HG03342 (cell line): ENCODE measurements around the gene TFDP1.

Experiments used
- ATAC-seq: cut with Tn5 transposase; IDR thresholded peaks from one replicate; pipeline ENCODE4 v1.9.1; 2021; ENCODE audit warnings: mild to moderate bottlenecking, moderate library complexity; ENCODE audit not compliant: unreplicated experiment

TFDP1 gene

DNA sequence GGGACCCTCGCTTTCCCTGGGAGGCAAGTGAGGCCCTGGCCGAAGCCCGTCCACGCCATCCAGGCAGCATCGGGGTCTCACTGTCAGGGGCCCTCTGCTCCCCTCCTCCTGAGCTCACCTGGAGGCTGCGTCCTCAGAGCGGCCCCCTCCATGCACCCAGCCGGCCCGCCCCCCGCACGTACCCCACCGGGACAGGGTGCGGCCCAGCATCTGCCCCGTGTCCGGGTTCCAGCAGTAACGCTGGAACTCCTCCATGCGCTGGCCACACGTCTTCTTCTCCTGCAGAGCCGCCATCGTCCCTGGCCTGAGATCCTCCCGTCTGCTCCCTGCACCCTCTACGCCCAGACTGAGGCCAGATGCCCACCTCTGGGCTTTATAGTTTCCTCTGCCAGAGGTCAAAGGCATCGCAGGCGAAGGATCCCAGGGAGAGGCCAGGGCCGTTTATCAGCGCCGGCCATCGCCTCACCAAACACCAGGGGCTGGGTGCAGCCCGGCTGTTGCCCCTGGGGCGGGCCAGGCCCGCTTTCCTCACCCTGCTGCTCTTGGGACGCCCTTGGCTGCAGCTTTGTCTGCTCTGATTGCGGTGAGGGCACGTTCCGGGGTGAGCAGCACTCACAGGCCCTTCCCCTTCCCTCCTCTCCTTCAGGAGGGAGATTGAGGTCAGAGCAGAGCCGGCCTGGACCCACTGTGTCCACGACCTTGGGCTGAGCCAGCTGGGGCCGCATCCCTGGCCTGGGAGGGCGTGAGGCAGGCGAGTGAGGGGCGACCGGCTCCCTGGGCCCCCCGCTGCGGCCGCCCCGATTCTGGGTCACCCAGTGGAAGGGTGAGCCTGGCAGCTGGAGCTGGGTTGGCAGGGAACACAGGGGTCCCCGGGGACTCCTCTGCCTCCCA lies 73.5 kb downstream of the TFDP1 start, which contains the start of gene ATP4B:
ATP4B (minus strand) TSS at position 348 of the 891 bp plus-strand sequence; CDS start at position 294, 54 bp downstream.
- no peak for ATAC-seq

DNA sequence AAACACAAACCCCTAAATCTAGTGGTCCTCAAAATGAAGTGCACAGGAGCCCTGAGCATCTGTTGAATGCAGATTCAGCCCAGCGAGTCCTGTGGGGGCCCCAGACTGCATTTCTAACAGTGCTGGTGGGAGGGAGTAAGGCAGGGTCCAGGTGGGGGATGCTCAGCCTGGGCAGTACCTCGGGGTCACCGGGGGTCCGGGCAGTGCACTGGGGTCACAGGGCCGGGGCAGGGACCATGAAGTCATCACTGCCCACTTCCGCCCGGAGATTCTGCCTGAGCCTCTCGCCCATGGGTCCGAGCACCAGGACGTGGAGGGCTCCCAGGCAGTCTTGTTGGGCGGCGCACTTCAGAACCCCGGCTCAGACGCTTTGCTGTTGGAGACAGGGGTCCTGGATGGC lies 74.3 kb downstream of the TFDP1 start:
- ATAC-seq: no peak

DNA sequence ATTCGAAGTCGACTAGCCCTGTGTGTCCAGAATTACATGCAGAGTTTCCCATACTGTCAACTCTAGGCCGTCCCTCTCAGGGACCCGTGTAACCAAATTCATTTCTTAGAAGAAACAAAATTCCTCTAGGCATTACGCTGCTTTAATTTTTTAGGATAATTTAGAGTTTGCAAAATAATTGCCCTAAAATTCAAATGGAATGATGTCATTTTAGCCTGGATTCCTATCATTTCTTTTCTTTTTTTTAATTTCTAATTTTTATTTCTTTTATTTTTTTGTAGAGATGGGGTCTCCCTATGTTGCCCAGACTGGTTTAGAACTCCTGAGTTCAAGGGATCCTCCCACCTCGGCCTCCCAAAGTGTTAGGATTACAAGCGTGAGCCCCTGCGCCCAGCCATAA lies 74.8 kb downstream of the TFDP1 start:
- ATAC-seq: no peak

DNA sequence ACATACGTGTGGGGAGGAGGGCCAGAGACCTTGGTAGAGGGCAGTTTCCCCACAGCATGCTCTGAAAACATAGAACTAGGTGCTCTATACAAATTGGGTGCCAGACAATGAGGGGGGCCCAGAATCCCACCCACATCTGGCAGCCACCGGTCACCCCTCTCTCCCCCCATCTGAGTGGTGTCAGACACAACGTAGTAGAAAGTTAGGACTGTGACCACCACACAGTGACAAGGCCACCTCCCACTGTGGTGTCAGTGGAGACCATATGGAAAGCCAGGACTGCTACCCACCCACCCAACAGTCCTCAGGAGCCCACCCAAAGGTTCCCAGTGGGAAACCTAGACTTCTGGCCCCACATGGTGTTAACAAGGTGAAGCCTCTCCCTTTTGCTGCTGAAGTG lies 75.5 kb downstream of the TFDP1 start:
- no peak for ATAC-seq

DNA sequence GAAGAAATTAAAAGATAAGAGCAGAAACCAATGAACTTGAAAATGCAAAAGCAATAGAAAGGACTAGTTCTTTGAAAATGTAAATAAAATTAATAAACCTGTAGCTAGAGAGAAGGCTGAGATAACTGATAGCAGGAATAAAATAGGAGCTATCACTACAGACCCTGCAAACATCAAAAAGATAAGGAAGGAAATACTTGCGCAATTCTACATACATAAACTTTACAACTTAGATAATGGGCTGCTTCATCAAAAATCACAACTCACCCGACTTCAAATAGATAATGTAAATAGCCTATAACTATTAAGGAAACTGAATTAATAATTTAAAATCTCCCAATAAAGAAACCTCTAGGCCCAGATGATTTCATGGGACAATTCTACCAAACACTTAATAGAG lies 77.0 kb downstream of the TFDP1 start:
- no peak for ATAC-seq

DNA sequence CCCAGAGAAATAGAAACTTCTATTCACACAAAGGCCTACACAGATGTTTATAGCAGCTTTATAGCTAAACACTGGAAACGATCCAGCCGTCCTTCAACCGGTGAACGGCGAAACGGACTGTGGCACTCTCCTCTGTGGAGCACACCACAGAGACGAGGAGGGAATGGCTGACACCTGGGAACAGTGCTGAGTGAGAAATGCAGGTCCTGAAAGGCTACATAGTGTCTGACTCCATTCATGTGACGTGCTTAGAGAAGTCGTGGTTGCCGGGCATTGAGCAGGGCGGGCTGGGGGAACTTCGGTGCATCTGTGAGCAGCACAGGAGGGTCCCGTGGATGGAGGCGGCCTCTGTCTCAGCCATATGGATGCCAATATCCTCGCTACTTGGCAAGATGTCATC lies 79.4 kb downstream of the TFDP1 start:
- ATAC-seq: no peak

DNA sequence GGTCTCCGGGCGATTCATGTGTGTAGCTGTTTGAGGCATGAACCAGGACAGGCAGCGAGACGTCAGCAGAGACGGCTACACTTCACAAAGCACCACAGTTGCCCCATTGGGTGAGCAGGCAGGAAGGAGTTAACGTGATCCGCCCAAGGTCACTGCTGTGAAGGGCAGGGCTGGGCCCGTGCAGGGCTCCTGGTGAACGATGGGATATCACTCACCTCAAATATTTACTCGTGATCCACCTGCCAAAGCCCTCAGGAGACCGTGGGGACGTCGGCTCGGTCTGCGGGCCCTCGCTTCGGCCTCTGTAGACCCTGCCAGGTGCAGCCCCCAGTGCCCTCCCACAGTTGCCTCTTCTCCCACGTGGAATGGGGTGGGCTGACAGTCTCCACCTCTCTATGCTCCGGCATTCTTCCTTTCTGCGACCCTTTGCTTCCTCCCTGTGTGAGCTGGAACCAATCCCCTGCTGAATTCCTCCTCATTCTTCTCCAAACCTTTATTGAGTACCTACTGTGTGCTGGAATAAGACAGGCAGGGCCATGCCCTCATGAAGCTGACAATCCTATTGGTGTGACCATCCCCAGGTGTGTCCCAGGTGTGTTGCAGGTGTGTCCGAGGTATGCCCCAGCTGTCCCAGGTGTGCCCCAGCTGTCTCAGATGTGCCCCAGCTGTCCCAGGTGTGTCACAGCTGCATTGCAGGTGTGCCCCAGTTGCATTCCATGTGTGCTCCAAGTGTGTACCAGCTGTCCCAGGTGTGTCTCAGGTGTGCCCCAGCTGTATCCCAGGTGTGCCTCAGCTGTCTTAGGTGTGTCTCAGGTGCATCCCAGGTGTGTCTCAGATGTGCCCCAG lies 80.4 kb downstream of the TFDP1 start:
- ATAC-seq: no peak

DNA sequence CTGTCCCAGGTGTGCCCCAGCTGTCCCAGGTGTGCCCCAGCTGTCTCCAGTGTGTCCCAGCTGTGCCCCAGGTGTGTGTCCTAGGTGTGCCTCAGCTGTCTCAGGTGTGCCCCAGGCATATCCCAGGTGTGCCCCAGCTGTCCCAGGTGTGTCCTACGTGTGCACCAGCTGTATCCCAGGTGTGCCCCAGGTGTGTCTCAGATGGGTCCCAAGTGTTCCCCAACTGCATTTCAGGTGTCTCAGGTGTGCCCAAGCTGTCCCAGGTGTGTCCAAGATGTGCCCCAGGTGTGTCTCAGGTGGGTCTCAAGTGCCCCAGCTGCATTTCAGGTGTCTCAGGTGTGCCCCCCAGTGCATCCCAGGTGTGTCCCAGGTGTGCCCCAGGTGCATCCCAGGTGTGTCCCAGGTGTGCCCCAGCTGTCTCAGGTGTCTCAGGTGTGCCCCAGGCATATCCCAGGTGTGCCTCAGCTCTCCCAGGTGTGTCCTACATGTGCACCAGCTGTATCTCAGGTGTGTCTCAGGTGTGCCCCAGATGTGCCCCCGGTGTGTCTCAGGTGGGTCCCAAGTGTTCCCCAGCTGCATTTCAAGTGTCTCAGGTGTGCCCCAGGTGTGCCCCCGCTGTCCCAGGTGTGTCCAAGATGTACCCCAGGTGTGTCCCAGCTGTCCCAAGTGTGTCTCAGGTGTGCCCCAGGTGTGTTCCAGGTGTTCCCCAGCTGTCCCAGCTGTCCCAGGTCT lies 81.2 kb downstream of the TFDP1 start:
- no peak for ATAC-seq

DNA sequence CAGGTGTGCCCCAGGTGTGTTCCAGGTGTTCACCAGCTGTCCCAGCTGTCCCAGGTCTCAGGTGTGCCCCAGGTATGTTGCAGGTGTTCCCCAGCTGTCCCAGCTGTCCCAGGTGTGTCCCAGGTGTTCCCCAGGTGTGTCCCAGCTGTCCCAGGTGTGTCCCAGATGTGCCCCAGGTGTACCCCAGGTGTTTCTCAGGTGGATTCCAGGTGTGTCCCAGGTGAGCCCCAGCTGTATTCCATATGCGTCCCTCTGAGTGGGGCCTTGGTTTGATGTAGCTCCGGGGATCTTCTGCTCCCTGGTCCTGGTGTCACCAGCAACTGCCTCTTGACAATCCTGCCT lies 81.7 kb downstream of the TFDP1 start:
- ATAC-seq: no peak

DNA sequence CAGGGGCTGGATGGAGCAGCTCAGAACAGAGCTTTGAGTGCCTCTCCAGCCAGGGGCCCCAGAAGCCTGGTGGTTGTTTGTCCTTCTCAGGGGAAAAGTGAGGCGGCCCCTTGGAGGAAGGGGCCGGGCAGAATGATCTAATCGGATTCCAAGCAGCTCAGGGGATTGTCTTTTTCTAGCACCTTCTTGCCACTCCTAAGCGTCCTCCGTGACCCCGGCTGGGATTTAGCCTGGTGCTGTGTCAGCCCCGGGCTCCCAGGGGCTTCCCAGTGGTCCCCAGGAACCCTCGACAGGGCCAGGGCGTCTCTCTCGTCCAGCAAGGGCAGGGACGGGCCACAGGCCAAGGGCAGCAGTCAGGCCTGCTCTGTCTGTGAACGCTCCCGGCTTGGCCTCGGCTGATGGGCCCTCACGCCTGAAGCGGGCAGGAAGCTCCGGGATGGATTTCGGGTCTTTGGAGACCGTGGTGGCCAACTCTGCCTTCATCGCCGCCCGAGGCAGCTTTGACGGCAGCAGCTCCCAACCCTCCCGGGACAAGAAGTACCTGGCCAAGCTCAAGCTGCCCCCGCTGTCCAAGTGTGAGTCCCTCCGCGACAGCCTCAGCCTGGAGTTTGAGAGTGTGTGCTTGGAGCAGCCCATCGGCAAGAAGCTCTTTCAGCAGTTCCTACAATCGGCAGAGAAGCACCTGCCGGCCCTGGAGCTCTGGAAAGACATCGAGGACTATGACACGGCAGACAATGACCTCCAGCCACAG lies 82.6 kb downstream of the TFDP1 start, which contains the start of gene GRK1:
GRK1 (plus strand) TSS at position 269 of the 751 bp plus-strand sequence; CDS start at position 437, 168 bp downstream.
- ATAC-seq: no peak

DNA sequence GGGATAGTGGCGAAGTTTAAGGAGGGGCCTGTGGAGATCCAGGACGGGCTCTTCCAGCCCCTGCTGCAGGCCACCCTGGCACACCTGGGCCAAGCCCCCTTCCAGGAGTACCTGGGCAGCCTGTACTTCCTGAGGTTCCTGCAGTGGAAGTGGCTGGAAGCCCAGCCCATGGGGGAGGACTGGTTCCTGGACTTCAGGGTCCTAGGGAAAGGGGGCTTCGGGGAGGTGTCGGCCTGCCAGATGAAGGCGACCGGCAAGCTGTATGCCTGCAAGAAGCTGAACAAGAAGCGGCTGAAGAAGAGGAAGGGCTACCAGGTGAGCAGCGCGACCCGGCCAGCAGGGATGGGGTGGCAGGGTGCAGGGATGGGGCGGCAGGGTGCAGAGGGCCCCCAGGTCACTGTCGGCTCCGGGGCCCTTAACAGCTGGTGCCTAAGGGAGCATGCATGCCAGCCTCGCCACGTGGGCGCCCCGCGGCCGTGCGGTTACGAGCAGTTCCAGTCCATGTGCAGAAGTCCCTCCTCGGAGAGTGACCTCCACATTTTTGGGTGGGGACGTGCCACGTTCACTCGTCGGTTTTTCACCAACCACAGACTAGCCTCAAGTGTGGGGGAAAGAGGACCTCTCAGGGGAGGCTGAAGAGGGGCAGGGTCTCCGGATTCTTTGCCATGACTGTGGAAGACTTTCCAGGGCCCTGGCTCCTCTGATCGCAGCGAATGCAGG lies 83.4 kb downstream of the TFDP1 start:
- no peak for ATAC-seq

DNA sequence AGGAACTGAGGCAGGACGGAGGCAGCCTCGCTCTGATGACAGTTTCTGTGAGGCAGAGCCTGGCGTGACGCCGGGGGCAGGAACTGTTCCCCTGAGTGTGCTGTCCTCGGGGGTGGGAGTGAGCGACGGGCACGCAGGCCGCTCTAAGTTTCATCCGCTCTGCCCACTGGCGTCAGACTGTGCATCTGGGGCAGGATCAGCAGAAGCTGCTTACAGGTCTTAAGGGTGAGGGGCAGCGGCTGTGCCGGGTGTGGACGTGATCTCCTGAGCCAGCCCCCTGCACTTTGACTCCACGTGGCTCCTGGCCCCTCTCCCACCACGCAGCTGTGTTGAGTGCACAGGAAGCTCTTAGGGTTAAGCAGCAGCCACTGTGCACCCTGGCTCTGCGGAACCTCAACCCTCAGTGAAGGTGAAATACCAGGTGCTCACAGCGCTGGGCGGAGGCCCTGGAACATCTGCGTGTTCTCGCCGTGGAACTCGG lies 84.0 kb downstream of the TFDP1 start:
- no peak for ATAC-seq

DNA sequence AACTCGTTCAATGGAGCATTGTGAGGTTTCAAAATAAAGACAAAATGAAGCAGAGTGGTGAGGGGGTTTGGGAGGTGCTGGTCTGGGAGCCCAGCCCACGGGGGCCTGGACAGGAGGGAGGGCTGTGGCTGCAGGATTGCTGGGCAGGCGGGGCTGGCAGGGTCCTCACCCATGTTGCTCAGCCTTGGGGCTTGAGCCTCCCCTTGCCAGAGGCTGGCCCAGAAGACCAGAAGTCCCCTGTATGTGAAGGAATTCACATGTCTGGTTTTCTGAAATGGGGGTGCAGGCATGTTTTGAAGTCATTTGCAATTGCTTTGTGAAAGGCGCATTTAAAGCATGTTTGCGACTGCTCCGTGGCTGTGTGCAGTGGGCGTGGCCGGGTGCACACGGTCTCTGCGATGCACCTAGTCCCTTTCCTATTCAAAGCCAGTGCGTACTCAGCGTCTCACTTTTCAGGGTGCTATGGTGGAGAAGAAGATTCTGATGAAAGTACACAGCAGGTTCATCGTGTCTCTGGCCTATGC lies 84.7 kb downstream of the TFDP1 start:
- ATAC-seq: no peak

DNA sequence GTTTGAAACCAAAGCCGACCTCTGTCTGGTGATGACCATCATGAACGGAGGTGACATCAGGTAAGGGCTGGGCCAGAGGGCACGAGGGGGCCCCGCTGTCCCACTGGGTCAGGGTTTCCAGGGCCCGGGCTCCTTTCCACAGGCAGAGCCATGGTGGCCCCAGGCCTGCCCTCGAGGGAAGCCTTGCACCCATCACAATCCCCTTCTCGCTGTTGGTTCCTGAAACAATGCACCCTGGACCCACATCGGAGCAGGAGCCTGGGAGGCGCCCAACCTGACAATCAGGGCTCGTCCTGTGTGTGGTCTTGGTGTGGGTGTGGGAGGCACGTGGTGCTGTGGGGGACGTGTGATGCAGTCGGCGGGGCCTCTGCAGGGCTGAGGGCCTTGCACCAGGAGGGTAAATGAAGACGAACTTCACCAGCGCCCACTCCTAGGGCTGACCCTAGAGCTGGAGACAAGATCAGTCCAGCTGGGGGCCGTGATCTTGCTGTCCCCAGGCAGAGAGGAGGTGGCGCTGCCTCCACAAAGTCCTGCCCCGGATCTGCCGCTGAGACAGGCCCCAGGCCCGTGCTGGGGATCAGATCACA lies 85.3 kb downstream of the TFDP1 start:
- no peak for ATAC-seq

DNA sequence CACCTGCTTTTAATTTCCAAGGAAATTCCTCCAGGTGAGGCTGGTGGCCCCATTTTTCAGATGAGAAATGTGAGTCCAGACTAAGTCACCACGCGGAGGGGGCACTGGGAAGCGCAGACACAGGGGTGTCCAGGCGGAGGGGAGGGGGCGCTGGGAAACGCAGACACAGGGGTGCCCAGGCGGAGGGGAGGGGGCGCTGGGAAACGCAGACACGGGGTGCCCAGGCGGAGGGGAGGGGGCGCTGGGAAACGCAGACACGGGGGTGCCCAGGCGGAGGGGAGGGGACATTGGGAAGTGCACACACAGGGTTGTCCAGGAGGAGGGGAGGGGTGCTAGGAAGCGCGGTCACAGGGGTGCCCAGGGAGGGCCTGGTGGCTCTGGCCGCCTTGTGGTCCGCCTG lies 86.0 kb downstream of the TFDP1 start:
- ATAC-seq: no peak

DNA sequence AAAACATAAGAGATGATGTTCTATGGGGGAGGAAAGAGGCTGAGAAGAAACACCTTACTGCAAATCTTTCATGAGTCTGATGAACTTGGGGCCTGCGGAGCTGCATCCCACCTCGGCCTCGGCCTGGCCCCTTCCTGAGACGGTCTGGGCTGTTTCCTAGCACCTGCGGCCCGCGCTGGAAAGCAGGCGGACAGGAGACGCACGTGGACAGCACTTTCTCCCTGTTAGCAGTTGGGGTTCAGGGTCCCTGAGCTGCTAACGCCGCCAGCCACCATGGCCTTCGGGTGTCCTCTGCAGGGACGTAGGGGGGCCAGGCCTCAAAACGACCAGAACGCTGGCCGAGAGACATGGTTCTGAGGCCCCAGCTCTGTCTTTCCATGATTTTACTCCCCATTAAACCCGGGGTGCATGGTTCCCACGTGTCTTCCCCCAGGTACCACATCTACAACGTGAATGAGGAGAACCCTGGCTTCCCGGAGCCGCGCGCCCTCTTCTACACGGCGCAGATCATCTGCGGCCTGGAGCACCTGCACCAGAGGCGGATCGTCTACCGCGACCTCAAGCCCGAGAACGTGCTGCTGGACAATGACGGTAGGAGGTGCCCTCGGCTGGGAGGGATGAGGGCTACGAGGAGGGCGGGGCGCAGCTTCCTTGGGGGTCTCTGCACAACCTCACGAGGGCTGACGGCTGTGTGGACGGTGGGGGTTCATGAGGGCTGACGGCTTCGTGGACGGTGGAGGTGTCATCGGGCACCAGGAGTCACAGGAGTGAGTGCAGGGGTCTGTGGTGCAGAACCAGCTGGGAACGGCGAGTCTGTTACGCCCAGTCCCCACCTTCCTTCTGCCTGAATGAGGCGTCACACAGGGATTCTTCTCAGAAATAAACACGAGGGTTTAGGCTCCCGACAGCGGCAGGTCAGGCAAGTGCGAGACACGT lies 86.8 kb downstream of the TFDP1 start:
- no peak for ATAC-seq

DNA sequence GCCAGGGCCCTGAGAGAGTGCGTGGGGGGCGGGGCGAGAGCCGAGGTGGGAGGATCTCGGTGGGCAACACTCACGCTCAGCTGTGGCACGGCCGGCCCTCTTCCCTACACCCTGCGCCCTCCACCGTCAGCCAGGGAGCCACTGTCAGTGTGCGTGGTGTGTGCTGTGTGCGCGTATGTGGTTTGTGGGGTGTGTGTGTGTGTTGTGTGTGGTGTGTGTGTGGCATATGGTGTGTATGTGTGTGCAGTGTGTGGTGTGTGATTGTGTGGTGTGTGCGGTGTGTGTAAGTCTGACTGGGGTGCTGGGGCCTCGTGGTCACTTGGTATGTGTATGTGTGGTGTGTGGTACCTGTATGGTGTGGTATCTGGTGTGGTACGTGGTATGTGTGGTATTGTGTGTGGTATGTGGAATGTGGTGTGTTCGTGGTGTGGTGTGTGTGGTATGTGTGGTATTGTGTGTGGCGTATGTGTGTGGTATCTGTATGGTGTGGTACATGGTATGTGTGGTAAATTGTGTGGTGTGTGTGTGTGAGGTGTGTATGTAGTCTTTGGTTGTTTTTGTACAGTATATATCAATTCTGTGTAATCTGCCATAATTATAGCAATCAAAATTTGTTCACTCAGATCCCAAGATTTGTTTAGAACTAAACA lies 87.6 kb downstream of the TFDP1 start:
- ATAC-seq: no peak
